Measurements from ENCODE around the gene EEF1G. TPM values are rescaled to one million over a fixed set of nuclear protein-coding genes. Genes with fewer than 3 reads are reported as not detected.

Gene EEF1G
- total and polyA plus RNA-seq, 9 of the 15 experiments (the other 6 are each of a cell fraction or from before 2014, with no cell fraction given) = 985 to 2,349 (median 2,035) TPM

DNA sequence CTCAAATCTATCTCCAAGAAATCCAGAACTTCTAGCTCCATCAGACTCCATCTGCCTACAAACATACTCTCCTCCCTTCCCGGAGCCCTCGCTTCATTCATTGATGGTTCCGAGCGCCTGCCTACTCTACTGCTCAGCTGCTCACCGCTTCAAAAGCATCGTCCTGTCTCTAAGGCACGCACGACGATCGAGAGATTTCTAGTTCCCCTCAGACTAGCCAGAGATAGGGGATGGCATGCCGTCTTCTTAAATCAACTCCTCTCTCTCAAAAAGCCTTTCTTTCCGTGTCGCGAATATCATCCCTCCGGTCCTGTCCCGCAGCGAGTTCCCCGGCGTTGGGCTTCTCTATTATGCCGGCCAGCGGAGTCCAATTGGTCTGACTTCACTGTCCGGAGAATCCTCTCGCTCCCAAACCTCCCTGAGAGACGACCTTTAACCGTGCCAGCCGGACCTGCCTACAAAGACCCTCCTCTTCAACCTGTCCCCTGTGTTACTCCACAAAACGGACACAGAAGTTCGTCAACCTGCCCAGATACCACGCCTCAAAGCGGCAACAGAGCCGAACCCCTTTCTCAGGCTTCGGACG lies 592 bp downstream of the EEF1G start (continued):
- TF ChIP-seq, protein P1, sequence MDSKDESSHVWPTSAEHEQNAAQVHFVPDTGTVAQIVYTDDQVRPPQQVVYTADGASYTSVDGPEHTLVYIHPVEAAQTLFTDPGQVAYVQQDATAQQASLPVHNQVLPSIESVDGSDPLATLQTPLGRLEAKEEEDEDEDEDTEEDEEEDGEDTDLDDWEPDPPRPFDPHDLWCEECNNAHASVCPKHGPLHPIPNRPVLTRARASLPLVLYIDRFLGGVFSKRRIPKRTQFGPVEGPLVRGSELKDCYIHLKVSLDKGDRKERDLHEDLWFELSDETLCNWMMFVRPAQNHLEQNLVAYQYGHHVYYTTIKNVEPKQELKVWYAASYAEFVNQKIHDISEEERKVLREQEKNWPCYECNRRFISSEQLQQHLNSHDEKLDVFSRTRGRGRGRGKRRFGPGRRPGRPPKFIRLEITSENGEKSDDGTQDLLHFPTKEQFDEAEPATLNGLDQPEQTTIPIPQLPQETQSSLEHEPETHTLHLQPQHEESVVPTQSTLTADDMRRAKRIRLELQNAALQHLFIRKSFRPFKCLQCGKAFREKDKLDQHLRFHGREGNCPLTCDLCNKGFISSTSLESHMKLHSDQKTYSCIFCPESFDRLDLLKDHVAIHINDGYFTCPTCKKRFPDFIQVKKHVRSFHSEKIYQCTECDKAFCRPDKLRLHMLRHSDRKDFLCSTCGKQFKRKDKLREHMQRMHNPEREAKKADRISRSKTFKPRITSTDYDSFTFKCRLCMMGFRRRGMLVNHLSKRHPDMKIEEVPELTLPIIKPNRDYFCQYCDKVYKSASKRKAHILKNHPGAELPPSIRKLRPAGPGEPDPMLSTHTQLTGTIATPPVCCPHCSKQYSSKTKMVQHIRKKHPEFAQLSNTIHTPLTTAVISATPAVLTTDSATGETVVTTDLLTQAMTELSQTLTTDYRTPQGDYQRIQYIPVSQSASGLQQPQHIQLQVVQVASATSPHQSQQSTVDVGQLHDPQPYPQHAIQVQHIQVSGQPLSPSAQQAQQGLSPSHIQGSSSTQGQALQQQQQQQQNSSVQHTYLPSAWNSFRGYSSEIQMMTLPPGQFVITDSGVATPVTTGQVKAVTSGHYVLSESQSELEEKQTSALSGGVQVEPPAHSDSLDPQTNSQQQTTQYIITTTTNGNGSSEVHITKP (IDR thresholded peaks at IDR 0.05; ENCODE audit: partially characterized antibody) = peak; percentile 4
- TF ChIP-seq SMARCB1 (IDR thresholded peaks at IDR 0.05; ENCODE audit: insufficient read length, low read depth) = no peak
- TF ChIP-seq, protein P2, sequence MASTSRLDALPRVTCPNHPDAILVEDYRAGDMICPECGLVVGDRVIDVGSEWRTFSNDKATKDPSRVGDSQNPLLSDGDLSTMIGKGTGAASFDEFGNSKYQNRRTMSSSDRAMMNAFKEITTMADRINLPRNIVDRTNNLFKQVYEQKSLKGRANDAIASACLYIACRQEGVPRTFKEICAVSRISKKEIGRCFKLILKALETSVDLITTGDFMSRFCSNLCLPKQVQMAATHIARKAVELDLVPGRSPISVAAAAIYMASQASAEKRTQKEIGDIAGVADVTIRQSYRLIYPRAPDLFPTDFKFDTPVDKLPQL (IDR thresholded peaks at IDR 0.05; ENCODE audit: extremely low read depth, insufficient read length) = no peak
- peak; percentile 56 for TF ChIP-seq SAP30 (IDR thresholded peaks at IDR 0.05; ENCODE audit: borderline replicate concordance, insufficient read depth, low read depth, low read length, poor library complexity, severe bottlenecking)
- no peak for TF ChIP-seq RFX1 (IDR thresholded peaks at IDR 0.05)
- TF ChIP-seq KDM1A (IDR thresholded peaks at IDR 0.05) = no peak
- TF ChIP-seq CHD1 (IDR thresholded peaks at IDR 0.05; ENCODE audit: low read length) = peak; percentile 81
- no peak for TF ChIP-seq DIDO1 (tag; IDR thresholded peaks at IDR 0.05; ENCODE audit: low read depth)
- TF ChIP-seq TBL1XR1 (IDR thresholded peaks at IDR 0.05; ENCODE audit: low read length in 2 of 2) = 0 out of 4 replicates have a peak, but pooled peaks of 1 of the 2 experiments have one; percentile 15
- no peak for TF ChIP-seq MXI1 (IDR thresholded peaks at IDR 0.05; ENCODE audit: low read depth, low read length)
- TF ChIP-seq, protein P3, sequence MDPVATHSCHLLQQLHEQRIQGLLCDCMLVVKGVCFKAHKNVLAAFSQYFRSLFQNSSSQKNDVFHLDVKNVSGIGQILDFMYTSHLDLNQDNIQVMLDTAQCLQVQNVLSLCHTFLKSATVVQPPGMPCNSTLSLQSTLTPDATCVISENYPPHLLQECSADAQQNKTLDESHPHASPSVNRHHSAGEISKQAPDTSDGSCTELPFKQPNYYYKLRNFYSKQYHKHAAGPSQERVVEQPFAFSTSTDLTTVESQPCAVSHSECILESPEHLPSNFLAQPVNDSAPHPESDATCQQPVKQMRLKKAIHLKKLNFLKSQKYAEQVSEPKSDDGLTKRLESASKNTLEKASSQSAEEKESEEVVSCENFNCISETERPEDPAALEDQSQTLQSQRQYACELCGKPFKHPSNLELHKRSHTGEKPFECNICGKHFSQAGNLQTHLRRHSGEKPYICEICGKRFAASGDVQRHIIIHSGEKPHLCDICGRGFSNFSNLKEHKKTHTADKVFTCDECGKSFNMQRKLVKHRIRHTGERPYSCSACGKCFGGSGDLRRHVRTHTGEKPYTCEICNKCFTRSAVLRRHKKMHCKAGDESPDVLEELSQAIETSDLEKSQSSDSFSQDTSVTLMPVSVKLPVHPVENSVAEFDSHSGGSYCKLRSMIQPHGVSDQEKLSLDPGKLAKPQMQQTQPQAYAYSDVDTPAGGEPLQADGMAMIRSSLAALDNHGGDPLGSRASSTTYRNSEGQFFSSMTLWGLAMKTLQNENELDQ (CRISPR knock-in tag; IDR thresholded peaks at IDR 0.05; ENCODE audit: borderline replicate concordance) = 0 out of 2 replicates have a peak, but pooled peaks have one; percentile 23

All from K562 (cell line).